H1 (cell line): ENCODE data around the gene COX6A2. TPM values are rescaled to one million over a fixed set of nuclear protein-coding genes. Genes with fewer than 3 reads are reported as not detected.

Experiments used
- CTCF ChIA-PET: fragments of 300-600 bp; sonication (Branson Sonifier 250); formaldehyde crosslinking; loops from one replicate; lab custom pipeline; 2021; ENCODE audit not compliant: partially characterized antibody; lab: Charles Lee
- POLR2A ChIA-PET: fragments of 300-600 bp; sonication (Branson Sonifier 250); formaldehyde crosslinking; loops from one replicate; lab custom pipeline; 2021; ENCODE audit warnings: inconsistent platforms; ENCODE audit not compliant: partially characterized antibody; lab: Charles Lee
- DNase-seq, 2 experiments: peaks; one replicate each; pipeline versions ENCODE4 v3.0.0 to v3.0.0-alpha.2; 2010 to 2022; ENCODE audit warnings: low spot score in 2 of 2, low read depth in 1 of 2, mixed read lengths in 1 of 2
- FAIRE-seq: peaks from 2 replicates; lab custom pipeline; 2011; peaks lifted over from hg19 to GRCh38; lab: Jason Lieb, UNC
- H2AFZ ChIP-seq: 2 replicates; pipeline ENCODE4 v1.8.1; 2012; ENCODE audit warnings: low read length, inconsistent platforms
- H2AK5ac ChIP-seq: 2 replicates; pipeline ENCODE4 v1.6.1; 2013; ENCODE audit warnings: low read depth, low read length
- H2BK120ac ChIP-seq: replicated peaks from 2 replicates; pipeline ENCODE3; 2013; ENCODE audit warnings: low read depth, low read length, inconsistent platforms
- H2BK12ac ChIP-seq: 2 replicates; pipeline ENCODE4 v1.6.1; 2013; ENCODE audit warnings: low read depth, low read length
- H2BK15ac ChIP-seq: 2 replicates; pipeline ENCODE4 v1.6.1; 2013; ENCODE audit warnings: low read length
- H2BK20ac ChIP-seq: 2 replicates; pipeline ENCODE4 v1.6.1; 2013; ENCODE audit warnings: low read length
- H2BK5ac ChIP-seq: 2 replicates; pipeline ENCODE4 v1.6.1; 2013; ENCODE audit warnings: low read depth, low read length
- H3K14ac ChIP-seq: 2 replicates; pipeline ENCODE4 v1.6.1; 2013; ENCODE audit warnings: inconsistent platforms; ENCODE audit not compliant: insufficient read length
- H3K18ac ChIP-seq: 2 replicates; pipeline ENCODE4 v1.6.1; 2013; ENCODE audit warnings: low read length; ENCODE audit errors: extremely low read depth
- H3K23ac ChIP-seq: 2 replicates; pipeline ENCODE4 v1.6.1; 2013; ENCODE audit warnings: inconsistent platforms; ENCODE audit not compliant: insufficient read length
- H3K23me2 ChIP-seq: 2 replicates; pipeline ENCODE4 v1.6.1; 2013; ENCODE audit warnings: low read depth, low read length
- H3K27ac ChIP-seq: 2 replicates; pipeline ENCODE4 v1.6.1; 2011; ENCODE audit warnings: low read depth, low read length, inconsistent platforms
- H3K27me3 ChIP-seq, 4 experiments: replicated peaks in 1 of 4; 1 replicate in 1 of 4; 2 replicates in 3 of 4; pipeline versions ENCODE4 v1.6.1 to v1.8.1; 2011 to 2013; ENCODE audit warnings: low read length in 3 of 4, mild to moderate bottlenecking in 3 of 4, inconsistent platforms in 2 of 4, mixed read lengths in 2 of 4, moderate library complexity in 1 of 4; ENCODE audit not compliant: control insufficient read depth in 3 of 4, insufficient read depth in 3 of 4; ENCODE audit errors: extremely low read depth in 1 of 4
- H3K36me3 ChIP-seq, 4 experiments: 2 replicates each; pipeline versions ENCODE4 v1.6.1 to v1.8.1; 2011 to 2013; ENCODE audit warnings: mild to moderate bottlenecking in 4 of 4, low read length in 3 of 4, moderate library complexity in 2 of 4, control low read depth in 1 of 4, inconsistent platforms in 1 of 4; ENCODE audit not compliant: insufficient read depth in 4 of 4, control insufficient read depth in 2 of 4
- H3K4ac ChIP-seq: replicated peaks from 2 replicates; pipeline ENCODE3; 2013; ENCODE audit warnings: low read length, low read depth, mixed read lengths, inconsistent platforms; ENCODE audit not compliant: insufficient read length
- H3K4me1 ChIP-seq, 4 experiments: replicated peaks in 1 of 4; 1 replicate in 1 of 4; 2 replicates in 3 of 4; pipeline versions ENCODE4 v1.6.1 to v1.8.1; 2011 to 2013; ENCODE audit warnings: low read length in 3 of 4, inconsistent platforms in 2 of 4, mixed read lengths in 1 of 4; ENCODE audit not compliant: insufficient read depth in 4 of 4, control insufficient read depth in 3 of 4
- H3K4me2 ChIP-seq, 2 experiments: 2 replicates each; pipeline versions ENCODE4 v1.6.1 to v1.8.1; 2011 to 2013; ENCODE audit warnings: low read depth in 2 of 2, low read length in 2 of 2, control low read depth in 1 of 2, inconsistent platforms in 1 of 2, mild to moderate bottlenecking in 1 of 2; ENCODE audit not compliant: insufficient read depth in 1 of 2
- H3K4me3 ChIP-seq, 4 experiments: fragments of 200-600, 300-600 bp in 1 of 4; sonication (generic), shearing (Covaris generic), sonication (Bioruptor Twin) in 1 of 4; 2 replicates each; pipeline versions ENCODE4 v1.5.1 to v1.8.1; 2011 to 2016; ENCODE audit warnings: low read length in 4 of 4, low read depth in 3 of 4, control low read depth in 2 of 4, inconsistent platforms in 2 of 4, mild to moderate bottlenecking in 2 of 4, mixed read lengths in 1 of 4, moderate library complexity in 1 of 4; ENCODE audit not compliant: insufficient read depth in 2 of 4; ENCODE audit errors: extremely low read depth in 1 of 4
- H3K56ac ChIP-seq: replicated peaks from 2 replicates; pipeline ENCODE3; 2013; ENCODE audit warnings: low read depth, mild to moderate bottlenecking, mixed read lengths, low read length, inconsistent platforms; ENCODE audit not compliant: insufficient read length
- H3K79me1 ChIP-seq: 2 replicates; pipeline ENCODE4 v1.6.1; 2013; ENCODE audit warnings: low read depth, low read length, control low read depth
- H3K79me2 ChIP-seq, 2 experiments: 2 replicates each; pipeline versions ENCODE4 v1.6.1 to v1.8.1; 2012 to 2013; ENCODE audit warnings: low read length in 2 of 2, mild to moderate bottlenecking in 2 of 2, inconsistent platforms in 1 of 2; ENCODE audit not compliant: insufficient read depth in 2 of 2, control insufficient read depth in 1 of 2
- H3K9ac ChIP-seq, 4 experiments: replicated peaks in 1 of 4; 1 replicate in 1 of 4; 2 replicates in 3 of 4; pipeline versions ENCODE4 v1.6.1 to v1.8.1; 2011 to 2013; ENCODE audit warnings: low read depth in 3 of 4, low read length in 3 of 4, control low read depth in 2 of 4, mild to moderate bottlenecking in 2 of 4, moderate library complexity in 2 of 4, inconsistent platforms in 1 of 4; ENCODE audit errors: extremely low read depth in 1 of 4
- H3K9me3 ChIP-seq, 2 experiments: 2 replicates each; pipeline versions ENCODE4 v1.6.1 to v1.8.1; 2012 to 2013; ENCODE audit warnings: mild to moderate bottlenecking in 2 of 2, moderate library complexity in 2 of 2, control low read depth in 1 of 2, inconsistent platforms in 1 of 2, low read depth in 1 of 2, low read length in 1 of 2, mixed read lengths in 1 of 2; ENCODE audit not compliant: insufficient read depth in 2 of 2
- H4K20me1 ChIP-seq, 2 experiments: replicated peaks in 1 of 2; 2 replicates each; pipeline versions ENCODE3 to v1.8.1; 2011 to 2013; ENCODE audit warnings: inconsistent platforms in 2 of 2, low read length in 2 of 2, mild to moderate bottlenecking in 1 of 2; ENCODE audit not compliant: insufficient read depth in 2 of 2, control insufficient read depth in 1 of 2
- H4K5ac ChIP-seq: 2 replicates; pipeline ENCODE4 v1.6.1; 2013; ENCODE audit warnings: low read length, low read depth, mixed read lengths, inconsistent platforms; ENCODE audit not compliant: insufficient read length
- H4K8ac ChIP-seq: 2 replicates; pipeline ENCODE4 v1.8.0; 2013; ENCODE audit warnings: mild to moderate bottlenecking, moderate library complexity, low read length, inconsistent platforms; ENCODE audit not compliant: insufficient read depth; ENCODE audit errors: extremely low read depth
- H4K91ac ChIP-seq: replicated peaks from 2 replicates; pipeline ENCODE3; 2013; ENCODE audit warnings: low read length, mixed read lengths, inconsistent platforms; ENCODE audit not compliant: insufficient read length
- CREB1 ChIP-seq: IDR thresholded peaks from 2 replicates; pipeline ENCODE4 v1.6.1; 2012; ENCODE audit warnings: inconsistent platforms
- GTF2F1 ChIP-seq: IDR thresholded peaks from 2 replicates; pipeline ENCODE4 v1.6.1; 2012; ENCODE audit warnings: low read depth, low read length, improper control_type of control experiment, borderline replicate concordance
- KDM5A ChIP-seq: fragments of 200-600 bp; IDR thresholded peaks from 2 replicates; pipeline ENCODE4 v1.7.1; 2012; ENCODE audit warnings: mild to moderate bottlenecking, low read length, inconsistent platforms, mixed read lengths
- MAFK ChIP-seq: IDR thresholded peaks from 2 replicates; pipeline ENCODE4 v1.6.1; 2012; ENCODE audit warnings: low read depth, mild to moderate bottlenecking, improper control_type of control experiment, low read length
- NANOG ChIP-seq: IDR thresholded peaks from 2 replicates; pipeline ENCODE4 v1.6.1; 2011; ENCODE audit warnings: low read length, low read depth, mild to moderate bottlenecking, inconsistent platforms; ENCODE audit not compliant: insufficient read depth, poor library complexity, severe bottlenecking
- RBBP5 ChIP-seq: IDR thresholded peaks from 2 replicates; pipeline ENCODE4 v1.7.1; 2012; ENCODE audit warnings: low read depth, mild to moderate bottlenecking, inconsistent platforms, low read length, moderate library complexity, borderline replicate concordance
- SIX5 ChIP-seq: IDR thresholded peaks from 2 replicates; pipeline ENCODE4 v1.6.1; 2011; ENCODE audit warnings: mild to moderate bottlenecking, low read depth, low read length
- SP4 ChIP-seq: IDR thresholded peaks from 2 replicates; pipeline ENCODE4 v1.6.1; 2012; ENCODE audit warnings: low read length, inconsistent platforms
- SRF ChIP-seq: IDR thresholded peaks from 2 replicates; pipeline ENCODE4 v1.6.1; 2011; ENCODE audit warnings: mild to moderate bottlenecking, low read depth, low read length, moderate library complexity
- SUZ12 ChIP-seq: fragments of 200-600 bp; sonication (generic); IDR thresholded peaks from 2 replicates; pipeline ENCODE4 v1.6.1; 2012; ENCODE audit warnings: mild to moderate bottlenecking, inconsistent platforms, low read length, moderate library complexity, mixed read lengths
- WGBS, 2 experiments: shearing (Covaris generic) in 1 of 2; methylation state at CpG; one replicate each; pipeline versions ENCODE4 v1.1.6 to v1.1.7; 2013 to 2015; ENCODE audit warnings: low lambda C conversion rate in 2 of 2, mixed read lengths in 2 of 2, inconsistent platforms in 1 of 2, low coverage in 1 of 2, missing lambda C conversion rate in 1 of 2; ENCODE audit not compliant: insufficient replicate concordance in 2 of 2, insufficient coverage in 1 of 2, insufficient read length in 1 of 2; ENCODE audit errors: extremely low coverage in 1 of 2, missing lambda C conversion rate in 1 of 2; 5-methylcytosine and 5-hydroxymethylcytosine counted together
- polyA plus RNA-seq, 7 experiments: library from polyadenylated mRNA; depleted of rRNA in 3 of 7; stranded (reverse) in 5 of 7; unstranded in 2 of 7; fragments of >200 nt in 5 of 7; fragments of 200-250 nt in 2 of 7; gene quantifications; 1 replicate in 5 of 7; 2 replicates in 1 of 7; 4 replicates in 1 of 7; pipeline versions ENCODE4 v1.2.1 to v1.2.3, GENCODE V29; 2011 to 2013; ENCODE audit warnings: missing spikeins in 2 of 7, mixed read lengths in 2 of 7
- total RNA-seq: library from RNA; stranded (reverse); fragmentation: NEBNext Ultra II Directional; extraction: Animal tissue kit (Norgen Biotek cat#: 25700); gene quantifications from 2 replicates; pipeline ENCODE4 v1.2.1, GENCODE V29; 2021

Gene COX6A2
- total and polyA plus RNA-seq, 2 of the 8 experiments (the other 6 are each of a cell fraction or from before 2014, with no cell fraction given) = 0.79 TPM; not detected in 1

- H3K23me2 ChIP-seq = no peaks in the 10 kb centered on the region; the same call in 1 of the 2 replicates
- DNase-seq (no peak), FAIRE-seq (no peak)
- no peak overlapping the region for H3K23ac ChIP-seq
- H4K8ac ChIP-seq = no peak overlapping the region
- H2BK12ac ChIP-seq = no peak overlapping the region
- no peak overlapping the region for H3K14ac ChIP-seq
- no peak overlapping the region for H2BK5ac ChIP-seq
- H2BK20ac ChIP-seq = no peak overlapping the region
- H3K4me2 ChIP-seq = no peak overlapping the region
- no peaks in the 10 kb centered on the region for H3K4me1 ChIP-seq
- no peaks in the 10 kb centered on the region for H4K20me1 ChIP-seq
- H2BK120ac ChIP-seq = no peak overlapping the region
- H2AFZ ChIP-seq = no peak overlapping the region
- H3K27ac ChIP-seq = no peak overlapping the region
- ChIA-PET CTCF (interaction anchor here (0.9 to 1.7 kb wide), 3 partner anchors 10 to 40 kb away, joined by 3 to 9 read pairs (median 5); no protein-coding TSS in a partner anchor), POLR2A (no interaction called here)
- H3K18ac ChIP-seq = no peak overlapping the region
- no peak for TF ChIP-seq GTF2F1
- TF ChIP-seq RBBP5 = no peak
- no peak for TF ChIP-seq SUZ12
- no peak for TF ChIP-seq KDM5A
- no peak for TF ChIP-seq SP4
- no peak for TF ChIP-seq CREB1
- TF ChIP-seq SRF = no peak
- no peak for TF ChIP-seq NANOG
- TF ChIP-seq MAFK = no peak
- no peak for TF ChIP-seq SIX5
- WGBS, 2 experiments = 85% methylated on average over 3 of the region's 3 CpGs; no CpG with 5 or more reads in 1 of the 2 experiments
- no peak overlapping the region for H3K9ac ChIP-seq
- H3K56ac ChIP-seq = no peak overlapping the region
- no peaks in the 10 kb centered on the region for H3K79me1 ChIP-seq
- no peak overlapping the region for H2AK5ac ChIP-seq
- H3K36me3 ChIP-seq = no peaks in the 10 kb centered on the region
- no peaks in the 10 kb centered on the region; a peak in 5 of 7 replicates for H3K27me3 ChIP-seq
- H3K9me3 ChIP-seq = no peaks in the 10 kb centered on the region
- no peak overlapping the region for H4K5ac ChIP-seq
- H3K4me3 ChIP-seq = no peak overlapping the region
- no peak overlapping the region for H4K91ac ChIP-seq
- H3K4ac ChIP-seq = no peak overlapping the region
- H2BK15ac ChIP-seq = no peak overlapping the region
- H3K79me2 ChIP-seq = no peaks in the 10 kb centered on the region
Observed at GRCh38 chr16:31420037-31420436, 8.1 kb downstream of the COX6A2 start.
